Right lobe of liver (tissue), 6 donors: Measurements from ENCODE around the gene NUTM2D. TPM values are rescaled to one million over a fixed set of nuclear protein-coding genes. Genes with fewer than 3 reads are reported as not detected.
"Not testable (repeated sequence)": the region's sequence is repeated elsewhere in the genome, so short reads cannot be mapped to it uniquely, and the experiment has no call there.

ENCODE experiments used
- ATAC-seq, 4 donors: fragments of 200-7000 bp; cut with Tn5 transposase; one replicate each; pipeline ENCODE4 v1.9.1; 2020; ENCODE audit warnings: mild to moderate bottlenecking in 4 of 4, moderate library complexity in 4 of 4
- DNase-seq, 3 donors: peaks; one replicate each; pipeline ENCODE4 v3.0.0-alpha.2; 2020
- H3K27ac ChIP-seq, 3 donors: fragments of 200-600 bp; one replicate each; pipeline ENCODE4 v1.8.0; 2022
- H3K27me3 ChIP-seq, 2 donors: fragments of 200-600 bp; one replicate each; pipeline ENCODE4 v1.8.0; 2022
- H3K36me3 ChIP-seq, 4 donors: fragments of 200-600 bp; sonication (generic) in 1 of 4; one replicate each; pipeline versions ENCODE4 v1.5.1 to v1.8.0; 2017 to 2022; ENCODE audit warnings: control low read depth in 1 of 4
- H3K4me1 ChIP-seq, 4 donors: fragments of 200-600 bp; sonication (generic) in 1 of 4; one replicate each; pipeline versions ENCODE4 v1.5.1 to v1.8.0; 2017 to 2022; ENCODE audit warnings: control low read depth in 1 of 4
- H3K4me3 ChIP-seq, 3 donors: fragments of 200-600 bp; one replicate each; pipeline ENCODE4 v1.8.0; 2022
- H3K9me3 ChIP-seq, 4 donors: fragments of 200-600 bp; sonication (generic) in 1 of 4; one replicate each; pipeline versions ENCODE4 v1.5.1 to v1.8.0; 2017 to 2022; ENCODE audit warnings: control low read depth in 1 of 4
- POLR2A ChIP-seq: fragments of 450-650 bp; IDR thresholded peaks from one replicate; pipeline ENCODE4 v1.6.1; 2017; ENCODE audit warnings: antibody characterized with exemption, mild to moderate bottlenecking
- WGBS: methylation state at CpG from one replicate; pipeline ENCODE4 v1.1.6; 2018; ENCODE audit warnings: low coverage, low lambda C conversion rate; ENCODE audit not compliant: insufficient coverage; ENCODE audit errors: missing lambda C conversion rate; 5-methylcytosine and 5-hydroxymethylcytosine counted together
- intact Hi-C, 2 donors: fragments of 100-400 bp; cut with DNase I; formaldehyde crosslinking; loops; one replicate each; pipeline versions ENCODE4 v1.11.2 to v1.14.1; 2022
- total RNA-seq, 6 experiments: library from RNA; depleted of rRNA in 2 of 6; stranded (reverse); fragments of >200 nt in 2 of 6; fragmentation: NEBNext Ultra II Directional in 3 of 6; extraction: Animal tissue kit (Norgen Biotek cat#: 25700) in 3 of 6; gene quantifications; one replicate each; pipeline versions ENCODE4 v1.1.0 to v1.2.4, GENCODE V29; 2016 to 2023
- TF ChIP-seq, protein P1 (sequence below), 4 donors: fragments of 200-600 bp in 3 of 4; fragments of 450-650 bp in 1 of 4; IDR thresholded peaks; one replicate each; pipeline versions ENCODE4 v1.5.1 to v1.8.0; 2016 to 2022; ENCODE audit warnings: antibody characterized with exemption in 4 of 4, mild to moderate bottlenecking in 2 of 4
- donor health status: DM: no; HTN: yes; CAD: no.
- donor health status: DM: no; HTN: no; CAD: no.
- donor health status: DM: no; HTN: no; CAD: no.
- donor health status: DM: no; HTN: yes; CAD: no.
- donor health status: DM: no; HTN: yes; CAD: no.

The NUTM2D gene
- total RNA-seq, 6 experiments from 2014 or later: 1.4 to 3.6 (median 1.9) TPM

DNA sequence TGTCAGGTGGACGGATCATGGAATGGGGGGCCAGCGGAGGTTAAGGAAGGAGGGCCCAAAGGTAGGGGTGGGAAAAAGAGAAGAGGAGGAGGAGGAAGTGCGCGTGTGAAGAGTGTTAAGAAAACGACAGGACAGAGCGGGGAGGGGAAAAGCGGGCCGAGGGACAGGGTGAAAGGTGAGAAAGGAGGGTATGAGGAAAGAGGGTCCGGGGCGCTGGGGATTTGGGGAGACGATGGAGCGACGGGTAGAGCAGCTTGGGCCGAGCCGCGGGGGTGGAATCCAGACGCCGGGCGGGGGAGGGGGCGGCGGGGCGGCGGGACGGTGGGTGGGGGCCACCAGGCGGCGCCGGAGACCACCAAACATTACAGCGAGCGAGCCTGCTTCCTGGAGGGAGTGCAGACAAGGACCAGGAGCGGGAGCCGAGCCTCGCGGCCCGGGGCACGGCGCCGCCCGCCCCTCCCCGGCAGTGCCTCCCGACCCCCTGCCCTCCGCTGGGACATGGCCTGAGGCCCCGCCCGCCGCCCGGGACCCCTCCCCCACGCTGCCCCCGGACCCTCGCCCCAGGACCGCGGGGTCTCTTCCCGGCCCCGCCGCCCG lies 15.9 kb upstream of the NUTM2D start:
- peak in 1 of 3 donors; percentile 21 for DNase-seq
- 0% methylated on average over 15 of the region's 54 CpGs for WGBS
- H3K9me3 ChIP-seq, intact Hi-C loops, H3K27me3 ChIP-seq, H3K36me3 ChIP-seq: not testable (repeated sequence)
- H3K4me1 ChIP-seq: peaks cover 0 to 11% (median 0%) of the 10 kb centered on the region in 4 donors
- peak; percentile 13 to 20 (median 18) for ATAC-seq
- peak overlapping the region; percentile 42 to 59 (median 43) for H3K4me3 ChIP-seq
- H3K27ac ChIP-seq: peak overlapping the region in 1 of 3 donors; percentile 69

DNA sequence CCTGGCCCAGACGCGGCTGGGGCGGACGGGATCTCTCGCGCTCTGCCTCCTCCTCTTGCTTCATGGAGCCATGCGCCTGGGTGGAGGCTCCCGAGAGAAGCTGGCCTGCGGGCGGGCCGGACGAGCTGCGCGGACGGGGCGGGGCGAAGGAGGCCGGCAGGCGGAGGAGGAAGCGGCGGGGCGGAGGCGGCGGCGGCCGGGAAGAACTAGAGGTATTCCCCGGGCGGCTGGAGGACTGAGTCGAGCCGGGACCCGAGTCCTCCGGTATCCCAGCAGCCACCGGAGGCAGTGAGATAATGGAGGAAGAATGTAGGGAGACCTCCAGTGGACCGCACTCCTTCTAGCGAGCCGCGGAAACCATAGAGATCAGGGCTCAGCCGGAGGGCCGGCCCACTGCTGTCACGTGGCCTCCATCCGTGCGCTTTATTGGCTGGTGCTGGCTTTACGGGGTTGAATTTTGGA lies 15.3 kb upstream of the NUTM2D start:
- DNase-seq (peak; percentile 92 to 98 (median 94)), ATAC-seq (peak; percentile 90 to 95 (median 90))
- 0% methylated on average over 14 of the region's 43 CpGs for WGBS

DNA sequence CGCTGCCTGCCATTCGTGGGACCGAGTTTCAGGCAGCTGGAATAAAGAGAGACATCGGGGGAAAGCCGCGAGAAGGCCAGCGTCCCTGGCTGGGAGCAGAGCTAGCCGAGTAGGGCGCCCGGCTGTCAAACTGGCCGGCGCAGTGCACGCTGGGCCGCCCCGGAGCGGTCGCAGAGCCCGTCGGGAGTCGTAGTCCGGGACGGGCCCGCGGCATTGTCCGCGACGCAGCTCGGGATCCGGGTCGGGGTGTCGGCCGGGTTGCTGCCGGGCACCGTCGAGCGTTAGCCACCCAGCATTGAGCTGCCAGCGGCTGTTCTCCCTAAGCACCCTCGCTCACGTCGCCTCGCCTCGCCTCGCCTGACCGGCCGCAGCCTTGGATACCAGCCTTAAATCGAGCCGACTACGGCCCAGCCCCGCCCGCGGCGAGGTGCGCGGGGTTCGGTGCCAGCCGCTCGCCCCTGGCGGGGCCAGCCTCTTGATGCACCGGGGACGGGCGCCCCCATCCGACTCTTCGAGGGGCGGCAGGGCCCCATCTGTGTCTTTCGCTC lies 14.8 kb upstream of the NUTM2D start:
- TF ChIP-seq, protein P1, sequence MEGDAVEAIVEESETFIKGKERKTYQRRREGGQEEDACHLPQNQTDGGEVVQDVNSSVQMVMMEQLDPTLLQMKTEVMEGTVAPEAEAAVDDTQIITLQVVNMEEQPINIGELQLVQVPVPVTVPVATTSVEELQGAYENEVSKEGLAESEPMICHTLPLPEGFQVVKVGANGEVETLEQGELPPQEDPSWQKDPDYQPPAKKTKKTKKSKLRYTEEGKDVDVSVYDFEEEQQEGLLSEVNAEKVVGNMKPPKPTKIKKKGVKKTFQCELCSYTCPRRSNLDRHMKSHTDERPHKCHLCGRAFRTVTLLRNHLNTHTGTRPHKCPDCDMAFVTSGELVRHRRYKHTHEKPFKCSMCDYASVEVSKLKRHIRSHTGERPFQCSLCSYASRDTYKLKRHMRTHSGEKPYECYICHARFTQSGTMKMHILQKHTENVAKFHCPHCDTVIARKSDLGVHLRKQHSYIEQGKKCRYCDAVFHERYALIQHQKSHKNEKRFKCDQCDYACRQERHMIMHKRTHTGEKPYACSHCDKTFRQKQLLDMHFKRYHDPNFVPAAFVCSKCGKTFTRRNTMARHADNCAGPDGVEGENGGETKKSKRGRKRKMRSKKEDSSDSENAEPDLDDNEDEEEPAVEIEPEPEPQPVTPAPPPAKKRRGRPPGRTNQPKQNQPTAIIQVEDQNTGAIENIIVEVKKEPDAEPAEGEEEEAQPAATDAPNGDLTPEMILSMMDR (IDR thresholded peaks at IDR 0.05): peak; percentile 34 to 42 (median 38)
- H3K4me3 ChIP-seq: peak overlapping the region; percentile 43 to 59 (median 56)
- WGBS: 0% methylated on average over 4 of the region's 65 CpGs
- peak; percentile 82 to 89 (median 86) for ATAC-seq
- peaks cover 0 to 11% (median 0%) of the 10 kb centered on the region in 4 donors for H3K4me1 ChIP-seq
- H3K36me3 ChIP-seq, H3K9me3 ChIP-seq, H3K27me3 ChIP-seq, intact Hi-C loops: not testable (repeated sequence)
- peak; percentile 87 to 90 (median 89) for DNase-seq
- peak overlapping the region; percentile 77 to 79 (median 78) for H3K27ac ChIP-seq

More for the DNA sequence above, 15.3 kb upstream of the NUTM2D start:
- H3K27me3 ChIP-seq, H3K36me3 ChIP-seq, H3K9me3 ChIP-seq, intact Hi-C loops: not testable (repeated sequence)
- TF ChIP-seq POLR2A: peak; percentile 73
- peaks cover 0 to 11% (median 0%) of the 10 kb centered on the region in 4 donors for H3K4me1 ChIP-seq
- H3K4me3 ChIP-seq: peak overlapping the region; percentile 43 to 59 (median 56)
- H3K27ac ChIP-seq: peak overlapping the region; percentile 77 to 79 (median 78)

DNA sequence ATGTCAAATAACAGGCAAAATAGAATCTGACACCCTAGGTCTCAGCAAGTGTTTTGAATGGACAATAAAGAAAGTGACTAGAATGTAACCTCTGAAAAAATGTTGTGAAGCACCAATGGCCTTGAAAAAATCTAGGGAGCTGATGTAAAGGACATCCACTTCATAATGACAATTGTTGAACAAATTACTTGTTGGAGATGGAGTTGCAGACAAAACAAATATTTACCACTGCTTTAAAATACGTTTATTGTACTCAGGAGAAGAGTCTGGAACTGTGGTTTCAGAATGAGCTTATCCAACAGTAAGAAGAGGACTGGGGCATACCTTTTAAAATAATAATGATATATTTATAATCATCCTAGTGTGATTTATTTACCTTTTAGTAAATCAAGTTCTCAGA lies 11.8 kb upstream of the NUTM2D start:
- H3K4me3 ChIP-seq, H3K27me3 ChIP-seq, intact Hi-C loops, H3K36me3 ChIP-seq, H3K9me3 ChIP-seq, ATAC-seq, H3K27ac ChIP-seq, H3K4me1 ChIP-seq, DNase-seq: not testable (repeated sequence)
- WGBS: 11% methylated on average over 1 of the region's 1 CpG

DNA sequence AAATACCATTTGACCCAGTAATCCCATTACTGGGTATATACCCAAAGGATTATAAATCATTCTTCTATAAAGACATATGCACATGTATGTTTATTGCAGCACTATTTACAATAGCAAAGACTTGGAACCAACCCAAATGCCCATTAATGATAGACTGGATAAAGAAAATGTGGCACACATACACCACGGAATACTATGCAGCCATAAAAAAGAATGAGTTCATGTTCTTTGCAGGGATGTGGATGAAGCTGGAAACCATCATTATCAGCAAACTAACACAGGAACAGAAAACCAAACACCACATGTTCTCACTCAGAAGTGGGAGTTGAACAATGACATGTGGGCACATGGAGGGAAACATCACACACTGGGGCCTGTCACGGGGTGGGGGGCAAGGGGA lies 7.4 kb upstream of the NUTM2D start:
- H3K27me3 ChIP-seq, H3K36me3 ChIP-seq, ATAC-seq, H3K9me3 ChIP-seq, DNase-seq, H3K4me3 ChIP-seq, H3K4me1 ChIP-seq, intact Hi-C loops, H3K27ac ChIP-seq: not testable (repeated sequence)
- WGBS: 100% methylated on average over 1 of the region's 2 CpGs

DNA sequence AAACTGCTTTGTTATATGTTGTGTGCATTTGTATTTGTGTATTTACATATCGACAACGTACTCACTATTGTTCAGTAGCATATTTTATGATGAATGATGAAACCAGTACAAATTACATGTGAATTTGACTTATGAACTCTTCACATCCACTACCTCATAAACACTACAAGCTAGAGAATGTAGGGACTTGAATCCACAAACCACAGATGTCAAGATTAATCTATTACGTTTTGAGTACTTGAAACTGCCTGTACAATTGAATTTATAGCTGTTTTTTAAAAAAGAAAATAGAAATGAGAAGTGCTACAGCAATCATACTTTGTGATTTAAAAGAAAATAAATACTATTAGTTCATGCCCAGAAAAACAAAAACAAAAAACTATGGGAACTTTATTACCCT lies 4.7 kb upstream of the NUTM2D start:
- H3K36me3 ChIP-seq, DNase-seq, ATAC-seq, H3K27me3 ChIP-seq, H3K9me3 ChIP-seq, H3K4me1 ChIP-seq, H3K27ac ChIP-seq, H3K4me3 ChIP-seq, intact Hi-C loops: not testable (repeated sequence)
- 79% methylated on average over 3 of the region's 3 CpGs for WGBS

DNA sequence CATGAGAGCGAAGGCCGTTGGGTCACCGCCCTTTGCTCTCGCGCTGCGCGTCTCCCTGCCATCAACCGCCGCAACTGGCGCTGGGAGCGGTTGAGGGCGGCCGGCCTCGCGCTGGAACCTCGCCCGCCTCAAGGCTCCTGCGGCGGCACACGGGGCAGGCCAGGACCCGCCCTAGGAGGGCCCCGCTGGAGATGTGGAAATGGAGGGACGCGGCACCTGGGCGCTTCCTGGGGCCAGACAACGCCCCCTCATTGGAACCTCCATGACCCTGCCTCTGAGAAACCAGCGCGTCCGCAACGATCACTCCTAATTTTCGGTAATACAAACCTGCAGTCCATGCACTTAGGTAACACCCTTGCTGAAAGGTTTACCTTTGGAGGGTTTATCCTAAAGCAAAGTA lies 2.4 kb upstream of the NUTM2D start:
- H3K4me1 ChIP-seq, H3K27me3 ChIP-seq, ATAC-seq, intact Hi-C loops, H3K9me3 ChIP-seq, H3K27ac ChIP-seq, H3K36me3 ChIP-seq, DNase-seq, H3K4me3 ChIP-seq: not testable (repeated sequence)
- no CpG with 5 or more reads among the region's 31 CpGs for WGBS

DNA sequence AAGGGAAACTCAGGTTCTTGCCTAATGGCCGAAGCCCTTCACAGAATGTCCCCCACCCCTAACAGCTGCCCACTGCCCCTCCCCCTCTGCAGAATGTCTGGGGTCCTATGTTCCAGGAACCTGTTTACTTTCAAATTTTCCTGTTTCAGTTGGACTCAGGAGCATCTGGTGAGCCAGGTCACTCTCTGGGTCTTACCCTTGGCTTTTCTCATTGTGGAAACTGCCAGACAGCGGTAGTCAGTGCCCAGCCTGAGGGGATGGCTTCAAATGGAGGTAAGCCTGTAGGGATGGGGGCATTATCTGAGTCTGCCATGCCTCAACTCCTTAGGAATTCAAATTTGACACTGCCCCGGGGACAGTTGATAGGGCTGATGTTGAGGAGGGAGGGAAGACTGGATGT lies 615 bp downstream of the NUTM2D start:
- H3K9me3 ChIP-seq, H3K36me3 ChIP-seq, ATAC-seq, intact Hi-C loops, DNase-seq, H3K27ac ChIP-seq, H3K4me1 ChIP-seq, H3K27me3 ChIP-seq, H3K4me3 ChIP-seq: not testable (repeated sequence)
- 94% methylated on average over 2 of the region's 3 CpGs for WGBS

DNA sequence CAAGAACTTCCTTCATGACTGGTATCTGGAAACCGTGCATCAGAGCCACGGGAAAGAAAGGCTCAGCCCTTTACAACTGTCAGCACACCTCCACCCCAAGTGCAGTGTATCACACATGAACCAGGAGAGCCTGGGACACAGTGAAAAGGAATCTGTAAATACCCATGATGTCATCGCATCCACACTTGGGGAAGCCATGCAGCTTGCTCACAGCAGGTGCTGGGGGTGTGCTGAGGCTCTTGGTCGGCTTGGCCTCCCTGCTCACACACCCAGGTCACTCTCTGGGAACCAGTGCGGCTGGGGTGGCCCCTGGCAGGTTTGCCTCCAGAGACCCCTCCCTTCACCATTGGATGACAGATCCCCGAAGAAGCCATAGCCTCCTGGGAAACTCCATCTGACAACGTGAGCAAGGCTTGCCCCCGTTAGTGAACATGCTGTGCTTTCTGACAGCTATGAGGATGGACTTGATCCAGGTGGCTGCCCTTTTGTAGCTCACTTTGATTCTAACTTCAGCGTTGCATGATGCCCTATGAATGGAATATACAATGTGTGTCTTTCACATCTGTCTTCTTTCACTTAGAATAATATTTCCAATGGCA lies 12.1 kb downstream of the NUTM2D start:
- H3K27me3 ChIP-seq, H3K4me1 ChIP-seq, intact Hi-C loops, H3K4me3 ChIP-seq, DNase-seq, H3K27ac ChIP-seq, H3K36me3 ChIP-seq, ATAC-seq, H3K9me3 ChIP-seq: not testable (repeated sequence)
- WGBS: no CpG with 5 or more reads among the region's 9 CpGs

DNA sequence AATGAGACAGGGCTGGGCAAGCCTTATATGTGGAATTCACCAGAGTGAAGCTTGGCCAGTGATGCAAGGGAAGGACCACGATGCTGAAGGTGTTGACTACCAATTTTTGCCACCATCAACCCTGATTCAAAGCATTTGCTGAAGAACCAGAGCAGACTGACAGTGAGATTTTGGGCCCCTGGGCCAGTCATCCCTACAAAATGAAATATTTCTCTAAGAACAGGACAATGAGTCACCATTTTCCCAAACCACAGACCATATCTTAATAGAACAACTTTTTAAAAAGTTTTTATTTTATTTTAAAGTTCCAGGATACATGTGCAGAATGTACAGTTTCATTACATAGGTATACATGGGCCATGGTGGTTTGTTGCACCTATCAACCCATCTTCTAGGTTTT lies 16.5 kb downstream of the NUTM2D start:
- whole genome bisulfite sequencing: no CpG with 5 or more reads among the region's 1 CpG
- H3K27me3 ChIP-seq, intact Hi-C loops, H3K4me3 ChIP-seq, ATAC-seq, H3K36me3 ChIP-seq, DNase-seq, H3K27ac ChIP-seq, H3K4me1 ChIP-seq, H3K9me3 ChIP-seq: not testable (repeated sequence)
